GM21381 (cell line): ENCODE measurements around the gene OSR1.
"Not testable (repeated sequence)": the region's sequence is repeated elsewhere in the genome, so short reads cannot be mapped to it uniquely, and the experiment has no call there.

ENCODE experiments used
- ATAC-seq: cut with Tn5 transposase; IDR thresholded peaks from one replicate; pipeline ENCODE4 v1.9.1; 2021; ENCODE audit warnings: mild to moderate bottlenecking, moderate library complexity; ENCODE audit not compliant: unreplicated experiment

OSR1 gene

GRCh38 chr2:19337202-19337601, 21.2 kb downstream of the OSR1 start:
- no peak for ATAC-seq

GRCh38 chr2:19336781-19337180, 21.6 kb downstream of the OSR1 start:
- ATAC-seq = no peak

DNA sequence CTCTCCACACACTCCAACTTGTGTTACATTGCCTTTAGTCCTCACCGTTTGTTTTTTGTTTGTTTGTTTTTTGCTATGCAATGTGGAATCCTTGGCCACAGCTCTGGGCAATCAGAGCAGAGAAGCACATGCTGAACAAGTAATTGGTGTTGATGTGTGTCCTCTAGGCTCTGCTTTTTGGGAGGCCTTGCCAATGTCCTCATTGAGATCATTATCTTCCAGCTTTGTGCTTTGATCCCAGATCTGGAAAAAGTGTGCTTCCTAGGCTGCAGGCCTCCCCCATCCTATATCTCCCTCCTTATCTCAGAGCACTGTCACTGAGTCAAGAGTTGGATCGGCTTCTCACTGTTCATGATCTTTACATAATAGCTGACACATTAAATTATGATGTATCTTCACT, 25.9 kb downstream of the OSR1 start:
- no peak for ATAC-seq

- no peak for ATAC-seq
These were observed 27.0 kb downstream of the OSR1 start for GRCh38 chr2:19331450-19331849.

DNA sequence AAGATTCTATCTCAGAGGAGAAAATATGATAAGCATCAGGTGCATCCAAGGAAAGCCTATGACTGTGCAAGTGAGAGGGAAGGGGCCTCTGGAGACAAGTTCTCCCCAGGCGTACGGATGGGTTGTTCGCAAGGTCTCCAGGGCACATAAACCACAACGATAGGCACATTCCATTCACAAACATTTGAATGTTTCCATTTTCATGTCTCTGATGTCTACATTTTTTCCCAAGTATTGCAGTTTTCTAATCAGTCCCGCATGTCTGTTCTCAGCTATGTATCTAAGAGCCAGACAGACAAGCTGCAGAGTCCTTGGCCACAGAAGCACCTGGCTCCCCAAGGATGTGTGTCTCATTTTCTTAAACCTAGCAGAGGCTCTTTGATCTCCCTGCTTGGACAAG, 28.0 kb downstream of the OSR1 start:
- no peak for ATAC-seq

GRCh38 chr2:19329445-19329844, 29.0 kb downstream of the OSR1 start:
- ATAC-seq = no peak

DNA sequence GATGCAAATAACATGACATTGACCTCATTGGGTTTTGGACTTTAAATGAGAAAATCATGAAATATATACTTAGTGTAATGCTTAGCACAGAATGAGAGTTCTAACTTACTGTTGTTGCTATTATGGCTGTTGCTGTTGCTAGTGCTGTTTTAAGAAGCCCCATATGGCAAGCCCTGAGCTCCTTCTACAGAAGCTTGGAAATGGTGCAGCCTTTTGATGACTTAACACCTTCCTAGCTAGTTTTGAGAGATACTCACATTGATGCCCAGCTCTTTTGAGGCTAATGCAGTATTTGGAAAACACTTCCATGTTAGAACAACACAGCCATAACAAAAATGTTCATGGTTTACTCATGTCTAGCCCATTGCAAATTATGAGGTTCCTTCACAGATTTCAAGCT, 30.9 kb downstream of the OSR1 start:
- ATAC-seq = no peak

- ATAC-seq = no peak
These were observed 36.5 kb downstream of the OSR1 start for GRCh38 chr2:19321946-19322345.

GRCh38 chr2:19320813-19321212, 37.6 kb downstream of the OSR1 start:
- no peak for ATAC-seq

GRCh38 chr2:19319698-19320097, 38.7 kb downstream of the OSR1 start:
- no peak for ATAC-seq

- ATAC-seq = no peak
These were observed 39.4 kb downstream of the OSR1 start for GRCh38 chr2:19319064-19319463.

GRCh38 chr2:19313553-19313952, 44.9 kb downstream of the OSR1 start:
- ATAC-seq = no peak

DNA sequence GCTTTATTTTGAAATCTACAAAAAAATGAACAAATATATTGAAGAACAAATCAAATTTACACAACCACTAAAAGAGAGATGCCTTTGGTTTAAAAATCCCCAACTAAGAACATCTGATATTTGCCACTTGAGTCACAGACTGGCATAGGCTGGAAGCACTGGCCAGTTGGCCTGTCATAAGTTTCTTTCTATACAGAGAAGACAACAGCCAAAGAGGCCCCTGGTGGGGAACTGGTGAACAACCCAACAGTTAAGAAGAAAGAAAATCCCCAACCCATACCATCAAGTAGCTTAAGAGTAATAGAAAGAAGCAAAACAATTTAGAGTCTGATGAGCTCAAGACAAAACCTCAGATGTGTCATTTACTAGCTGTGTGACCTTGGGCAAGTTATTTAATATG, 45.5 kb downstream of the OSR1 start:
- ATAC-seq = peak; percentile 54

DNA sequence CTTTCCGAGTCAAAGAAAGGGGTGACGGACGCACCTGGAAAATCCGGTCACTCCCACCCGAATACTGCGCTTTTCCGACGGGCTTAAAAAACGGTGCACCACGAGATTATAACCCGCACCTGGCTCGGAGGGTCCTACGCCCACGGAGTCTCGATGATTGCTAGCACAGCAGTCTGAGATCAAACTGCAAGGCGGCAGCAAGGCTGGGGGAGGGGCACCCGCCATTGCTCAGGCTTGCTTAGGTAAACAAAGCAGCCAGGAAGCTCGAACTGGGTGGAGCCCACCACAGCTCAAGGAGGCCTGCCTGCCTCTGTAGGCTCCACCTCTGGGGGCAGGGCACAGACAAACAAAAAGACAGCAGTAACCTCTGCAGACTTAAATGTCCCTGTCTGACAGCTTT, 52.4 kb downstream of the OSR1 start:
- not testable (repeated sequence) for ATAC-seq

GRCh38 chr2:19305400-19306055, 52.9 kb downstream of the OSR1 start:
- not testable (repeated sequence) for ATAC-seq

GRCh38 chr2:19301706-19302105, 56.7 kb downstream of the OSR1 start:
- no peak for ATAC-seq
